Adrenal gland (tissue), 12 donors: ENCODE results near the gene C16orf90. TPM values are rescaled to one million over a fixed set of nuclear protein-coding genes. Genes with fewer than 3 reads are reported as not detected.

Source experiments
- DNase-seq, 7 donors: peaks; one replicate each; pipeline ENCODE4 v3.0.0-alpha.2; 2019 to 2020
- H3K27ac ChIP-seq, 5 donors: fragments of 200-600 bp; sonication (generic) in 4 of 5; 1 replicate in 3 of 5; 2 replicates in 2 of 5; pipeline versions ENCODE4 v1.5.1 to v1.8.0; 2016 to 2020; ENCODE audit warnings: mild to moderate bottlenecking in 1 of 5
- H3K27me3 ChIP-seq: fragments of 200-600 bp; 2 replicates; pipeline ENCODE4 v1.8.0; 2021
- H3K36me3 ChIP-seq, 2 donors: fragments of 200-600 bp; replicated peaks in 1 of 2; 1 replicate in 1 of 2; 2 replicates in 1 of 2; pipeline versions ENCODE4 v1.5.1 to v1.8.0; 2018 to 2022
- H3K4me1 ChIP-seq, 2 donors: fragments of 200-600 bp; replicated peaks in 1 of 2; 1 replicate in 1 of 2; 2 replicates in 1 of 2; pipeline versions ENCODE4 v1.5.1 to v1.8.0; 2018 to 2021
- H3K4me3 ChIP-seq, 4 donors: fragments of 200-600 bp; sonication (generic) in 3 of 4; one replicate each; pipeline ENCODE4 v1.5.1; 2016 to 2018
- H3K9me3 ChIP-seq, 3 donors: fragments of 200-600 bp; sonication (generic) in 1 of 3; replicated peaks in 1 of 3; 1 replicate in 2 of 3; 2 replicates in 1 of 3; pipeline versions ENCODE4 v1.5.1 to v1.8.0; 2016 to 2021
- POLR2A ChIP-seq, 2 donors: fragments of 450-650 bp; IDR thresholded peaks; one replicate each; pipeline ENCODE4 v1.6.1; 2017; ENCODE audit warnings: antibody characterized with exemption in 2 of 2, mild to moderate bottlenecking in 2 of 2, moderate library complexity in 1 of 2
- WGBS, 4 donors: extraction: QIAGEN DNeasy Blood & Tissue Kit in 2 of 4; methylation state at CpG; one replicate each; pipeline versions ENCODE4 v1.1.5 to v1.1.7; 2013 to 2017; 5-methylcytosine and 5-hydroxymethylcytosine counted together
- intact Hi-C, 2 donors: fragments of 100-400 bp; cut with DNase I; formaldehyde crosslinking; loops; one replicate each; pipeline versions ENCODE4 v1.14.1 to v1.15.0; 2022 to 2023
- polyA plus RNA-seq, 3 donors: library from polyadenylated mRNA; stranded (reverse); fragments of 200-250 nt in 2 of 3; fragments of 350-450 nt in 1 of 3; fragmentation: Illumina TruSeq in 1 of 3; extraction: RNeasy Lipid Tissue Mini Kit (QIAGEN cat#74804) in 1 of 3; gene quantifications; one replicate each; pipeline ENCODE4 v1.2.3, GENCODE V29; 2013 to 2014
- total RNA-seq, 9 donors: library from RNA; depleted of rRNA in 4 of 9; stranded (reverse); fragments of >200 nt in 4 of 9; fragments of 120-200 nt in 1 of 9; fragmentation: NEBNext Ultra II Directional in 1 of 9; extraction: Animal tissue kit (Norgen Biotek cat#: 25700) in 1 of 9; gene quantifications; one replicate each; pipeline versions ENCODE4 v1.1.0 to v1.2.4, GENCODE V29; 2013 to 2023
- TF ChIP-seq, protein P1 (sequence below), 6 experiments: fragments of 450-650 bp in 4 of 6; fragments of 200-600 bp in 2 of 6; sonication (generic) in 1 of 6; IDR thresholded peaks; 1 replicate in 5 of 6; 2 replicates in 1 of 6; pipeline versions ENCODE4 v1.5.1 to v1.8.0; 2016 to 2021; ENCODE audit warnings: antibody characterized with exemption in 6 of 6, mild to moderate bottlenecking in 2 of 6, moderate library complexity in 1 of 6
- donor health status: healthy with polysubstance abuse.
- donor health status: Bipolar disorder and iron deficiency.
- donor health status: DM: yes; HTN: yes; CAD: no.
- donor health status: DM: no; HTN: no; CAD: no.
- donor health status: DM: no; HTN: no; CAD: no.
- donor health status: DM: yes; HTN: yes; CAD: no.

The C16orf90 gene
- total and polyA plus RNA-seq, 12 donors: not detected

DNA sequence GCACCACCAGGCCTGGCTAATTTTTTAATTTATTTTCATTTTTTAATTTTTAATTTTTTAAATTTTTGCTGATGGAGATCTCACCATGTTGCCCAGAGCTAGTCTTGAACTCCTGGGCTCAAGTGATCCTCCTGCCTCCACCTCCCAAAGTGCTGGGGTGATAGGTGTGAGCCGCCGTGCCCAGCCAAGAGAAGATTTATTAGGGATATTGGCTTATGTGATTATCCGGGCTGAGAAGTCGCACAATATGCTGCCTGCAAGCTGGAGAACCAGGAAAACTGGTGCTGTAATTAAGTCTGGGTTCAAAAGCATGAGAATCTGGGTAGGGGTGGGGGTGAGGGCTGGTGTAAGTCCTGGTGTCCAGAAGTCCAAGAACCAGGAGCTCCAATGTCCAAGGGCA, 2.5 kb upstream of the C16orf90 start:
- H3K9me3 ChIP-seq: no peaks in the 10 kb centered on the region
- intact Hi-C loops: loop anchor here in 1 of 2 donors (10.0 kb wide), 1 partner anchor 233 kb away; no protein-coding TSS in a partner anchor
- no peak overlapping the region for H3K27ac ChIP-seq
- no peak for DNase-seq
- TF ChIP-seq, protein P1, sequence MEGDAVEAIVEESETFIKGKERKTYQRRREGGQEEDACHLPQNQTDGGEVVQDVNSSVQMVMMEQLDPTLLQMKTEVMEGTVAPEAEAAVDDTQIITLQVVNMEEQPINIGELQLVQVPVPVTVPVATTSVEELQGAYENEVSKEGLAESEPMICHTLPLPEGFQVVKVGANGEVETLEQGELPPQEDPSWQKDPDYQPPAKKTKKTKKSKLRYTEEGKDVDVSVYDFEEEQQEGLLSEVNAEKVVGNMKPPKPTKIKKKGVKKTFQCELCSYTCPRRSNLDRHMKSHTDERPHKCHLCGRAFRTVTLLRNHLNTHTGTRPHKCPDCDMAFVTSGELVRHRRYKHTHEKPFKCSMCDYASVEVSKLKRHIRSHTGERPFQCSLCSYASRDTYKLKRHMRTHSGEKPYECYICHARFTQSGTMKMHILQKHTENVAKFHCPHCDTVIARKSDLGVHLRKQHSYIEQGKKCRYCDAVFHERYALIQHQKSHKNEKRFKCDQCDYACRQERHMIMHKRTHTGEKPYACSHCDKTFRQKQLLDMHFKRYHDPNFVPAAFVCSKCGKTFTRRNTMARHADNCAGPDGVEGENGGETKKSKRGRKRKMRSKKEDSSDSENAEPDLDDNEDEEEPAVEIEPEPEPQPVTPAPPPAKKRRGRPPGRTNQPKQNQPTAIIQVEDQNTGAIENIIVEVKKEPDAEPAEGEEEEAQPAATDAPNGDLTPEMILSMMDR (IDR thresholded peaks at IDR 0.05): no peak
- TF ChIP-seq POLR2A (IDR thresholded peaks at IDR 0.05): no peak
- H3K27me3 ChIP-seq: no peaks in the 10 kb centered on the region
- H3K4me1 ChIP-seq: peaks cover 15 to 16% of the 10 kb centered on the region in 2 donors
- WGBS, 4 donors: 90 to 96% (median 94%) methylated on average over 4 of the region's 4 CpGs
- H3K4me3 ChIP-seq: no peak overlapping the region
- no peaks in the 10 kb centered on the region for H3K36me3 ChIP-seq

DNA sequence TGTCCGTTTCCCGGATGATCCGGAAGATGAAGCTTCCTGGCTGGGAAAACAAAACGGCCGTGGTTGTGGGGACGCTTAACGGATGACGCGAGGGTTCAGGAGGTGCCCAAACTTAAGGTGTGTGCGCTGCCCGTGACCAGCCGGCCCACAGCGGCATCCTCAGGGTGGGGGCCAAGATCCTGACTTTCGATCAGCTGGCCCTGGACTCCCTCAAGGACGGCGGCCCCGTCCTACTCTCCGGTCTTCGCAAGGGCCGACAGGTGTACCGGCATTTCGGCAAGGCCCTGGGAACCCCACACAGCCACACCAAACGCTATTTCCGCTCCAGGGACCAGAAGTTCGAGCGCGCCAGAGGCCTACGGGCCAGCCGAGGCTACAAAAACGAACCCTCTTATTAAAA, 1.1 kb upstream of the C16orf90 start:
- no peaks in the 10 kb centered on the region for H3K9me3 ChIP-seq
- intact Hi-C loops: loop anchor here in 1 of 2 donors (10.0 kb wide), 1 partner anchor 232 kb away; no protein-coding TSS in a partner anchor
- DNase-seq: no peak
- H3K27ac ChIP-seq: no peak overlapping the region
- H3K4me1 ChIP-seq: peaks cover 3 to 6% of the 10 kb centered on the region in 2 donors
- TF ChIP-seq POLR2A (IDR thresholded peaks at IDR 0.05): no peak
- TF ChIP-seq, protein P1 (IDR thresholded peaks at IDR 0.05): no peak
- WGBS, 4 donors: 93 to 95% (median 94%) methylated on average over 30 of the region's 30 CpGs
- H3K36me3 ChIP-seq: no peaks in the 10 kb centered on the region
- no peak overlapping the region for H3K4me3 ChIP-seq
- no peaks in the 10 kb centered on the region for H3K27me3 ChIP-seq

DNA sequence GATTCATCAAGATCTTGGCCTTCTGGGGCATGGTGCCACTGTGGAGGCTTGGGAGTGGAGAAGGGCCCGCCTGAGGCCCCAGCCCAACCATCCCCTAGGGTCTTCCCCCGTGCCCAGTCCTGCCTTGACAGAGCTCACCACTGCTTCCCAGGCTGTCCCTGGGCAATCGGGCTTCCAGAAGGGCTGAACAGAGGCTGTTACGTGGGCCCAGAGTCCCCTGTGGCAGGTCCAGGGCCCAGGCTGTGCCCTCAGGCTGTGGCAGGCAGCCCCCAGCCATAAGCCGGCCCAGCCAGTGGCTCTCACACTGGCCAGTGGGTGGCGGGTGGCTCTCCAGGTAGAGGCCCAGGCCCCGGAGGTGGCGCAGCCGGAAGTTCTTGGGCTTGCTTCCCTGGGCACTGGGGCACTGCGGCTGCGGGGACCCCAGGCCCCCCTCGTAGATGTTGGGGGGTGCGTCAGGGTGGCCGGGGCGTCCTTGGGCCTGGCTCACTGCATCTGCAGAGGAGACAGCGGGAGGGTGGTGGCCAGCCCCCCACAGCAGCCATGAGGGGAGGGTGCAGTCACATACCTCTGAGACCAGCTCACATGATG, 809 bp downstream of the C16orf90 start:
- Histone ChIP-seq H3K4me1 (no peaks in the 10 kb centered on the region), H3K36me3 (no peaks in the 10 kb centered on the region), H3K9me3 (no peaks in the 10 kb centered on the region), H3K27ac (no peak overlapping the region), H3K27me3 (no peaks in the 10 kb centered on the region), H3K4me3 (no peak overlapping the region)
- intact Hi-C loops: loop anchor here in 1 of 2 donors (10.0 kb wide), 1 partner anchor 230 kb away; no protein-coding TSS in a partner anchor
- no peak for DNase-seq
- TF ChIP-seq, protein P1 (IDR thresholded peaks at IDR 0.05): peak in 1 of 6 experiments; percentile 2
- no peak for TF ChIP-seq POLR2A (IDR thresholded peaks at IDR 0.05)
- 80 to 94% (median 92%) methylated on average over 4 to 16 of the region's 16 CpGs for WGBS, 4 donors

DNA sequence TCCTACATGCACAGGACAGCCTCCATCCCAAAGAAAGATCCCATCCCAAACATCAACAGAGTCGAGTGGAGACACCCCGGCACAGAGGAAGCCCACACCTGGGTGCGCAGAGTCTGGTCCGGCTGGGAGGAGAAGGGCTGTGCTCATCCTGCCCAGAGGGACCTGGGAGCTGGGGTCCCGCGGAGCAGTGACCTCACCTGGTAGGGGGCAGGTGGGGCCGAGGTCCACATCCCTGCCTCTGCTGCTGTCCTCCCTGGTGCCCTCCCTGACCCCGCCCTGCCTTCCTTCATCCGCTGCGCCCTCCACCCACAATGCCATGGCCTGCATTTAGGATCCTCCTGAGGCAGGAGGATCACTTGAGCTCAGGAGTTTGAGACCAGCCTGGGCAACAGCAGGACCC, 2.9 kb downstream of the C16orf90 start:
- Histone ChIP-seq H3K27me3 (no peaks in the 10 kb centered on the region), H3K4me1 (no peaks in the 10 kb centered on the region), H3K36me3 (no peaks in the 10 kb centered on the region), H3K4me3 (no peak overlapping the region), H3K27ac (no peak overlapping the region), H3K9me3 (no peaks in the 10 kb centered on the region)
- no peak for DNase-seq
- 88 to 94% (median 91%) methylated on average over 3 to 10 of the region's 10 CpGs; no CpG with 5 or more reads in 1 of the 4 donors for WGBS, 4 donors
- intact Hi-C loops: loop anchor here in 1 of 2 donors (10.0 kb wide), 1 partner anchor 228 kb away; no protein-coding TSS in a partner anchor
- TF ChIP-seq POLR2A (IDR thresholded peaks at IDR 0.05): no peak
- TF ChIP-seq, protein P1 (IDR thresholded peaks at IDR 0.05): no peak
